Suprapubic skin (tissue), 3 donors: ENCODE data around the gene CTNND1.

Source experiments
- EP300 ChIP-seq: sonication (generic); formaldehyde crosslinking; IDR thresholded peaks from one replicate; pipeline ENCODE4 v1.6.1; 2017; ENCODE audit warnings: antibody characterized with exemption
- POLR2A ChIP-seq, 2 donors: fragments of 450-650 bp; IDR thresholded peaks; one replicate each; pipeline ENCODE4 v1.6.1; 2017; ENCODE audit warnings: antibody characterized with exemption in 2 of 2, mild to moderate bottlenecking in 2 of 2, moderate library complexity in 2 of 2
- TF ChIP-seq, protein P1 (sequence below), 2 donors: fragments of 200-600 bp in 1 of 2; fragments of 450-650 bp in 1 of 2; sonication (generic) in 1 of 2; IDR thresholded peaks; one replicate each; pipeline ENCODE4 v1.5.1; 2016 to 2019; ENCODE audit warnings: antibody characterized with exemption in 2 of 2, mild to moderate bottlenecking in 1 of 2, moderate library complexity in 1 of 2

DNA sequence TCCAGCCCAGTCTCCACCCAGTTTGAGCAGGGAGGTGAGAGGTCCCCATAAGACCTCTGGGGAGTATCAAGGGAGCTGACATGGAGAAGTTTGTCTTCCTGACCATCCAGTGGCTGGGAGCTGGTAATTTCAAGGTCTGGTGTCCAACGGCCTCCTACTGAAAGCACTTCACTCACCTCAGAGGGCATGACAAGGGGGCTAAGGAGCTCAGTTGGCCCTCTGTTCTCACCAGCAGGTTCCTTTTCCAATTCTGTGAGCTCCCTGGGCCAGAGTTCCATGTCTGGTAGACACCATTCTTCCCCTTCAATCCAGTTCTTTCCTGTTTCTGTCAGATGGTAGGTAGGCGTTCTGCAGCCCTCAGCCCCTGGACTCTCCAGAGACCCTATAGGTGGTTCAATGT, 17.2 kb upstream of the CTNND1 start:
- TF ChIP-seq, protein P1, sequence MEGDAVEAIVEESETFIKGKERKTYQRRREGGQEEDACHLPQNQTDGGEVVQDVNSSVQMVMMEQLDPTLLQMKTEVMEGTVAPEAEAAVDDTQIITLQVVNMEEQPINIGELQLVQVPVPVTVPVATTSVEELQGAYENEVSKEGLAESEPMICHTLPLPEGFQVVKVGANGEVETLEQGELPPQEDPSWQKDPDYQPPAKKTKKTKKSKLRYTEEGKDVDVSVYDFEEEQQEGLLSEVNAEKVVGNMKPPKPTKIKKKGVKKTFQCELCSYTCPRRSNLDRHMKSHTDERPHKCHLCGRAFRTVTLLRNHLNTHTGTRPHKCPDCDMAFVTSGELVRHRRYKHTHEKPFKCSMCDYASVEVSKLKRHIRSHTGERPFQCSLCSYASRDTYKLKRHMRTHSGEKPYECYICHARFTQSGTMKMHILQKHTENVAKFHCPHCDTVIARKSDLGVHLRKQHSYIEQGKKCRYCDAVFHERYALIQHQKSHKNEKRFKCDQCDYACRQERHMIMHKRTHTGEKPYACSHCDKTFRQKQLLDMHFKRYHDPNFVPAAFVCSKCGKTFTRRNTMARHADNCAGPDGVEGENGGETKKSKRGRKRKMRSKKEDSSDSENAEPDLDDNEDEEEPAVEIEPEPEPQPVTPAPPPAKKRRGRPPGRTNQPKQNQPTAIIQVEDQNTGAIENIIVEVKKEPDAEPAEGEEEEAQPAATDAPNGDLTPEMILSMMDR (IDR thresholded peaks at IDR 0.05), result no peak
- TF ChIP-seq POLR2A (IDR thresholded peaks at IDR 0.05) (no peak), EP300 (no peak)
